GM18861 (cell line): Measurements from ENCODE around the gene ASXL2.
"Not testable (repeated sequence)": the region's sequence is repeated elsewhere in the genome, so short reads cannot be mapped to it uniquely, and the experiment has no call there.

ENCODE experiments used
- ATAC-seq: cut with Tn5 transposase; IDR thresholded peaks from one replicate; pipeline ENCODE4 v1.9.1; 2021; ENCODE audit not compliant: unreplicated experiment

The ASXL2 gene

GRCh38 chr2:25894135-25894830 lies 16.0 kb upstream of the ASXL2 start:
- no peak for ATAC-seq

- no peak for ATAC-seq
These were observed 13.4 kb upstream of the ASXL2 start for GRCh38 chr2:25891672-25892071.

GRCh38 chr2:25887624-25888242 lies 9.4 kb upstream of the ASXL2 start:
- no peak for ATAC-seq

GRCh38 chr2:25885933-25886332 lies 7.6 kb upstream of the ASXL2 start:
- no peak for ATAC-seq

GRCh38 chr2:25881764-25882163 lies 3.5 kb upstream of the ASXL2 start:
- ATAC-seq, result no peak

GRCh38 chr2:25879133-25879730 lies 945 bp upstream of the ASXL2 start:
- no peak for ATAC-seq

GRCh38 chr2:25877431-25878360 lies 591 bp downstream of the ASXL2 start:
- peak; percentile 35 for ATAC-seq

- no peak for ATAC-seq
These were observed 6.2 kb downstream of the ASXL2 start for GRCh38 chr2:25872134-25872533.

- ATAC-seq, result no peak
These were observed 10.8 kb downstream of the ASXL2 start for GRCh38 chr2:25867396-25868003.

GRCh38 chr2:25856377-25856776 lies 21.9 kb downstream of the ASXL2 start:
- no peak for ATAC-seq

GRCh38 chr2:25855065-25855464 lies 23.2 kb downstream of the ASXL2 start:
- ATAC-seq, result no peak

- ATAC-seq, result no peak
These were observed 23.7 kb downstream of the ASXL2 start for GRCh38 chr2:25854613-25855012.

- ATAC-seq, result no peak
These were observed 25.1 kb downstream of the ASXL2 start for GRCh38 chr2:25853038-25853638.

GRCh38 chr2:25851740-25852503 lies 26.4 kb downstream of the ASXL2 start:
- ATAC-seq, result peak; percentile 80

- ATAC-seq, result not testable (repeated sequence)
These were observed 27.9 kb downstream of the ASXL2 start for GRCh38 chr2:25850400-25850799.

- ATAC-seq, result not testable (repeated sequence)
These were observed 28.9 kb downstream of the ASXL2 start for GRCh38 chr2:25849350-25849749.

GRCh38 chr2:25845843-25846505 lies 32.3 kb downstream of the ASXL2 start:
- ATAC-seq, result no peak

GRCh38 chr2:25844089-25844488 lies 34.2 kb downstream of the ASXL2 start:
- ATAC-seq, result no peak

GRCh38 chr2:25842155-25842554 lies 36.1 kb downstream of the ASXL2 start:
- ATAC-seq, result no peak
